ENCODE measurements around the gene CRTC2. TPM values are rescaled to one million over a fixed set of nuclear protein-coding genes. Genes with fewer than 3 reads are reported as not detected.

The CRTC2 gene
- polyA plus RNA-seq, 1 donor = 37.9 TPM

GRCh38 chr1:153973525-153973924 lies 15.1 kb upstream of the CRTC2 start:
- DNase-seq = no peak

GRCh38 chr1:153973071-153973470 lies 14.7 kb upstream of the CRTC2 start:
- Histone ChIP-seq H3K36me3 (ENCODE audit: control insufficient read depth, insufficient read depth, low read length) (peaks cover 28% of the 10 kb centered on the region), H3K27ac (ENCODE audit: low read length) (no peak overlapping the region), H3K9me3 (ENCODE audit: control insufficient read depth, low read depth, low read length) (no peaks in the 10 kb centered on the region), H3K4me1 (ENCODE audit: control insufficient read depth, insufficient read depth, low read length) (peaks cover 5% of the 10 kb centered on the region), H3K27me3 (ENCODE audit: control insufficient read depth, insufficient read depth, low read length) (no peaks in the 10 kb centered on the region), H3K4me3 (ENCODE audit: low read length) (no peak overlapping the region)
- no peak for DNase-seq
- 90% methylated on average over 2 of the region's 3 CpGs for WGBS (ENCODE audit: insufficient coverage, low lambda C conversion rate)

More at GRCh38 chr1:153973525-153973924, 15.1 kb upstream of the CRTC2 start:
- peaks cover 28% of the 10 kb centered on the region for H3K36me3 ChIP-seq (ENCODE audit: control insufficient read depth, insufficient read depth, low read length)
- no peaks in the 10 kb centered on the region for H3K9me3 ChIP-seq (ENCODE audit: control insufficient read depth, low read depth, low read length)
- no peaks in the 10 kb centered on the region for H3K27me3 ChIP-seq (ENCODE audit: control insufficient read depth, insufficient read depth, low read length)
- H3K27ac ChIP-seq (ENCODE audit: low read length) = no peak overlapping the region
- peaks cover 5% of the 10 kb centered on the region for H3K4me1 ChIP-seq (ENCODE audit: control insufficient read depth, insufficient read depth, low read length)
- no peak overlapping the region for H3K4me3 ChIP-seq (ENCODE audit: low read length)
- WGBS (ENCODE audit: insufficient coverage, low lambda C conversion rate) = 90% methylated on average over 2 of the region's 7 CpGs

- no peak overlapping the region for H3K4me3 ChIP-seq (ENCODE audit: low read length)
- no peaks in the 10 kb centered on the region for H3K27me3 ChIP-seq (ENCODE audit: control insufficient read depth, insufficient read depth, low read length)
- no peaks in the 10 kb centered on the region for H3K9me3 ChIP-seq (ENCODE audit: control insufficient read depth, low read depth, low read length)
- H3K4me1 ChIP-seq (ENCODE audit: control insufficient read depth, insufficient read depth, low read length) = no peaks in the 10 kb centered on the region
- H3K27ac ChIP-seq (ENCODE audit: low read length) = no peak overlapping the region
- no CpG with 5 or more reads among the region's 2 CpGs for WGBS (ENCODE audit: insufficient coverage, low lambda C conversion rate)
- H3K36me3 ChIP-seq (ENCODE audit: control insufficient read depth, insufficient read depth, low read length) = peaks cover 21% of the 10 kb centered on the region
- DNase-seq = no peak
Observed at GRCh38 chr1:153970346-153970745, 11.9 kb upstream of the CRTC2 start.

- Histone ChIP-seq H3K4me3 (ENCODE audit: low read length) (peak overlapping the region; percentile 54), H3K27ac (ENCODE audit: low read length) (no peak overlapping the region), H3K36me3 (ENCODE audit: control insufficient read depth, insufficient read depth, low read length) (peaks cover 10% of the 10 kb centered on the region), H3K27me3 (ENCODE audit: control insufficient read depth, insufficient read depth, low read length) (no peaks in the 10 kb centered on the region), H3K9me3 (ENCODE audit: control insufficient read depth, low read depth, low read length) (no peaks in the 10 kb centered on the region), H3K4me1 (ENCODE audit: control insufficient read depth, insufficient read depth, low read length) (no peaks in the 10 kb centered on the region)
- WGBS (ENCODE audit: insufficient coverage, low lambda C conversion rate) = no CpG with 5 or more reads among the region's 2 CpGs
- no peak for DNase-seq
Observed at GRCh38 chr1:153968972-153969371, 10.6 kb upstream of the CRTC2 start.

- peaks cover 5% of the 10 kb centered on the region for H3K36me3 ChIP-seq (ENCODE audit: control insufficient read depth, insufficient read depth, low read length)
- no peaks in the 10 kb centered on the region for H3K27me3 ChIP-seq (ENCODE audit: control insufficient read depth, insufficient read depth, low read length)
- no peaks in the 10 kb centered on the region for H3K4me1 ChIP-seq (ENCODE audit: control insufficient read depth, insufficient read depth, low read length)
- peak overlapping the region; percentile 54 for H3K4me3 ChIP-seq (ENCODE audit: low read length)
- DNase-seq = peak in 1 of 2 donors; percentile 31
- H3K27ac ChIP-seq (ENCODE audit: low read length) = no peak overlapping the region
- no peaks in the 10 kb centered on the region for H3K9me3 ChIP-seq (ENCODE audit: control insufficient read depth, low read depth, low read length)
- WGBS (ENCODE audit: insufficient coverage, low lambda C conversion rate) = no CpG with 5 or more reads among the region's 13 CpGs
Observed at GRCh38 chr1:153968408-153968807, 10.0 kb upstream of the CRTC2 start.

GRCh38 chr1:153968000-153968363 lies 9.6 kb upstream of the CRTC2 start:
- H3K9me3 ChIP-seq (ENCODE audit: control insufficient read depth, low read depth, low read length) = no peaks in the 10 kb centered on the region
- H3K36me3 ChIP-seq (ENCODE audit: control insufficient read depth, insufficient read depth, low read length) = peaks cover under 1% of the 10 kb centered on the region
- no peak for DNase-seq
- H3K4me1 ChIP-seq (ENCODE audit: control insufficient read depth, insufficient read depth, low read length) = no peaks in the 10 kb centered on the region
- H3K27ac ChIP-seq (ENCODE audit: low read length) = peak overlapping the region; percentile 81
- no CpG with 5 or more reads among the region's 8 CpGs for WGBS (ENCODE audit: insufficient coverage, low lambda C conversion rate)
- H3K4me3 ChIP-seq (ENCODE audit: low read length) = peak overlapping the region; percentile 54
- no peaks in the 10 kb centered on the region for H3K27me3 ChIP-seq (ENCODE audit: control insufficient read depth, insufficient read depth, low read length)

- Histone ChIP-seq H3K4me3 (ENCODE audit: low read length) (peak within 1 kb of the TSS; percentile 54), H3K9me3 (ENCODE audit: control insufficient read depth, low read depth, low read length) (no peaks in the 10 kb centered on the region), H3K27me3 (ENCODE audit: control insufficient read depth, insufficient read depth, low read length) (no peaks in the 10 kb centered on the region), H3K36me3 (ENCODE audit: control insufficient read depth, insufficient read depth, low read length) (no peaks in the 10 kb centered on the region), H3K4me1 (ENCODE audit: control insufficient read depth, insufficient read depth, low read length) (peaks cover 4% of the 10 kb centered on the region), H3K27ac (ENCODE audit: low read length) (peak within 1 kb of the TSS; percentile 81)
- DNase-seq = peak; percentile 94 to 96
- no CpG with 5 or more reads among the region's 60 CpGs for WGBS (ENCODE audit: insufficient coverage, low lambda C conversion rate)
Observed at GRCh38 chr1:153967107-153967999, 8.9 kb upstream of the CRTC2 start, which contains the start of gene CREB3L4. Gene CREB3L4, plus strand, starts transcription at chr1:153967902. Its CDS starts 624 bp downstream, at chr1:153968526.

- H3K36me3 ChIP-seq (ENCODE audit: control insufficient read depth, insufficient read depth, low read length) = peaks cover 18% of the 10 kb centered on the region
- peaks cover 15% of the 10 kb centered on the region for H3K4me1 ChIP-seq (ENCODE audit: control insufficient read depth, insufficient read depth, low read length)
- H3K9me3 ChIP-seq (ENCODE audit: control insufficient read depth, low read depth, low read length) = no peaks in the 10 kb centered on the region
- peak overlapping the region; percentile 96 for H3K27ac ChIP-seq (ENCODE audit: low read length)
- no peaks in the 10 kb centered on the region for H3K27me3 ChIP-seq (ENCODE audit: control insufficient read depth, insufficient read depth, low read length)
- peak; percentile 77 to 87 for DNase-seq
- peak overlapping the region; percentile 81 for H3K4me3 ChIP-seq (ENCODE audit: low read length)
- no CpG with 5 or more reads among the region's 22 CpGs for WGBS (ENCODE audit: insufficient coverage, low lambda C conversion rate)
Observed at GRCh38 chr1:153963850-153964331, 5.5 kb upstream of the CRTC2 start.

GRCh38 chr1:153963030-153963849 lies 4.8 kb upstream of the CRTC2 start, which contains the start of gene SLC39A1:
Gene SLC39A1, minus strand, starts transcription at chr1:153963537. Its CDS starts 822 bp downstream, at chr1:153962715.
- Histone ChIP-seq H3K27ac (ENCODE audit: low read length) (peak within 1 kb of the TSS; percentile 96), H3K27me3 (ENCODE audit: control insufficient read depth, insufficient read depth, low read length) (no peaks in the 10 kb centered on the region), H3K9me3 (ENCODE audit: control insufficient read depth, low read depth, low read length) (no peaks in the 10 kb centered on the region), H3K4me1 (ENCODE audit: control insufficient read depth, insufficient read depth, low read length) (peaks cover 17% of the 10 kb centered on the region), H3K4me3 (ENCODE audit: low read length) (peak within 1 kb of the TSS; percentile 81), H3K36me3 (ENCODE audit: control insufficient read depth, insufficient read depth, low read length) (peaks cover 18% of the 10 kb centered on the region)
- peak; percentile 97 to 98 for DNase-seq
- no CpG with 5 or more reads among the region's 54 CpGs for WGBS (ENCODE audit: insufficient coverage, low lambda C conversion rate)
